NCI-H128 (cell line): Measurements from ENCODE around the gene CYP3A4.
"Not testable (repeated sequence)": the region's sequence is repeated elsewhere in the genome, so short reads cannot be mapped to it uniquely, and the experiment has no call there.

Source experiments
- DNase-seq: peaks from one replicate; lab custom pipeline; 2025; ENCODE audit not compliant: unreplicated experiment; lab: John Stamatoyannopoulos, UW

CYP3A4 gene

DNA sequence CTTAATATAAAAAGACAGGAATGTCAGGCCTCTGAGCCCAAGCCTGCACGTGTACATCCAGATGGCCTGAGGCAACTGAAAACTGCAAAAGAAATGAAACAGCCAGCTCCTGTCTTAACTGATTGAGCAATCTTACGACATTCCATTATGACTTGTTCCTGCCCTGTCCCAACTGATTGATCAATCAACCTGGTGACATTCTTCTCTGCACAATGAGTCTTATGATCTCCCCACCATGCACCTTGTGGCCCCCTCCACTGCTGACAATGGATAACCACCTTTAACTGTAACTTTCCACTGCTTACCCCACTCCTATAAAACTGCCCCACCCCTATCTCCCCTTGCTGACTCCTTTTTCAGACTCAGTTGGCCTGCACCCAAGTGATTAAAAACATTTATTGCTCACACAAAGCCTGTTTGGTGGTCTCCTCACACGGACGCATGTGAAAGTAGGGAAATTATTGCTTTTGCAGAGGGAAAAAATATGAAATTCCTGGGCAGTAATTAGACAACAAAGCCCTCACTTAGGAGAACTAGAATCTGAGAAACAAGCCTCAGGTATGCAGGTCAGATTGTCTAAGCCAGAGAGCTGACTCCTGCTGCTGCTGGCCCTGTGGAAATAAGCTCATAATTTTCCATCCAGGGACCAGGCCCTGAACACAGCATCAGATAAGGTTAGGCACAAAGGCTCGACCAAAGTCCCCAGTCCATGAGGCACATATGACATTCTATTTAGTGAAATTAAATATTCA is 54.3 kb downstream of the CYP3A4 start:
- no peak for DNase-seq

GRCh38 chr7:99728615-99729014 is 55.4 kb downstream of the CYP3A4 start:
- DNase-seq = no peak

- not testable (repeated sequence) for DNase-seq
Observed at GRCh38 chr7:99723201-99723600, 60.8 kb downstream of the CYP3A4 start.

DNA sequence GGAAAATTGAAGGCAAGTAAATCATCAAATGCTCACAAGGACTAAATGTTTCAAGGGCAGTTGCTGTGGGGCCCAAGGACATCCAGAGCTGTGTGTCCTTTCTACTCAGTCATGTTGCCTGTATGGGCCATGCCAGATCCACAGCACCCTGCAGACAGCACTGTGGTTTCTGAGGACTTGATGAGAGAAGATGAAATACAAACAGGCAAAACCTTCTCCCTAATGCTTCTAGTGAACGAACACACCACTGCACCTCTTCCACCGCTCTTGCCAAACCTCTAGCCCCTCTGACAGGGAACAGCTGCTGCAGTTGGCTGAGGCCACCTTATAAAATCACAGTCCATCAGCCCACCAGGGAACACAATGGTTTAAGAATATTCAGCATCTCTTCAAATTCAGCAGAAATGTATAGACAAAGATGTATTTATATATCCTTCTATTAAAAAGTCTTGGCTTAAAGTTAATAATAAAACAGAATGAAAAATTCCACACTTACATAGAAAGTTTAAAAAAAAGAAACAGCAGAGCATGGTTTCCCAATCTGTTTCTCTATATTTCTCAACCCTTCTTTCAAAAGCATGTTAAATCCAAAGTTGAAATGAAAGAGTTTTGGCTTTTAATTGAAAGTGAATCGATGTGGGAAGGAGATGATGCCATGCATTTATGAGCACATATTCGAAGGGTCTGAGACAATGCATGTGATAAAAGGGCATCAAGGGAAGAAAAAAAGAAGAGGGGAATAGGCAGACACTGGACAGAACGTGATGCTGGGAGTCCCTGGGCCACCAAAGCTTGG is 63.0 kb downstream of the CYP3A4 start:
- DNase-seq = no peak

DNA sequence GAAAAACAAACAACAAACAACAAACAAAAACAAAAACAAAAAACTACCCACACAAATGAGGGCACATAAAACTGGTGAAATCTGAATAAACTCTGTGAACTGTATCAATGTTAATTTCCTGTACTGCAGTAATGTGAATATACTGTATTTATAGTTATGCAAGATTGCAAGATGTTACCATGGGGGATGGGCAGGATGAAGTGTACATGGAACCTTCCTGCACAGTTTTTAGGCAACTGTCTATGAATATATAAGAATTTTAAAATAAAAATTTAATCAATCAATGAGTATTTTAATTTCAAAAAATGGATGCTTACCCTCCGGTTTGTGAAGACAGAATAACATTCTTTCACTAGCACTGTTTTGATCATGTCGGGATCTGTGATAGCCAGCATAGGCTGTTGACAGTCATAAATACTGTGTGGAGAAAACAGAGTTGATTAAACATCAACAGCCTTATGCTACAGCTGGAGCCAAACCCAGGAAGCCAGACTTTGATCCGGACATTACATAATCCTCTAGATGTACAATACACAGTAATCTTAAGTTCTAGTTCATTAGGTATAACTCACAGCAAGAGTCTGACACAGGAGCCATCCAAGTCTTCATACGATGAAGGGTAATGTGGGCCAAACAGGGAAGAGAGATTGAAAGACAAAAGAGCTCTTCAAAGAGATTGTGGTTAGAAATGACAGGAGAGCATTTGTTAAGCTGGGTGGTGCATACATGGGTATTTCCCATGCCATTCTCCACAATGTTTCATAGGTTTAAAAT is 63.8 kb downstream of the CYP3A4 start:
- DNase-seq = no peak

- no peak for DNase-seq
Observed at GRCh38 chr7:99713995-99714570, 69.9 kb downstream of the CYP3A4 start.

DNA sequence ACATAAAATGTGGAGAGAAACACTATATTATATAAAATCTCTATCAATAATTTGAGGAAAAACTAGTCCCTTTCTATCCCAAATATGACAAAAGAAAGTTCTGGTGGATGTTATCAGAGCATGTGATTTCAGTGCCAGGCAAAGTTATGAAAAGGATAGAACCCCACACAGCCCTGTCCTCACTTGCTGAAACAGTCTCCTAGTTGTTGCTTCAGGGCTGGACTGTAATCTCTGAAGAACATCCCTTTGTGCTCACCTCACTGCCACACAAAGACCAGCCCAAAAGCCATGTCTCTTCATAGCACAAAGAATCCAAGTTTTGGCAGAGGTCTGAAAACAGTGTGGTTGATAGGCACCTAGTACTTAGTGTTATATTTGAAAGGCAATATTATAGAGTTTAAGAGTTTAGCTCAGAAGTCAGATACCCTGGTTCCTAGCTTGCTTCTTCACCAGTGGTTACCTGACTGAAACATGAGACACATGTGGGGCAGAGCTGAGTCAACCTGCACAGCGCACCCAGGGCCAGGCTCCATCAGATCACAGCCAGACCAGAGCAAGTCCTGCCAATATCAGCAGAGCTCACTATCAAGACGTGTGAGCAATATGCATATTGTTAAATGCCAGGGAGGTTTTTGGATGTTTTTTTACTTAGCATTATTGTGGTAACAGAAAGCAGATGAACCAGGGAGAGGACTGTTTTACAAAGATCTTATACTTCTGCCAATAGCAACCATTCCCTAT is 74.0 kb downstream of the CYP3A4 start:
- DNase-seq = no peak

- no peak for DNase-seq
Observed at GRCh38 chr7:99709260-99709659, 74.7 kb downstream of the CYP3A4 start.

DNA sequence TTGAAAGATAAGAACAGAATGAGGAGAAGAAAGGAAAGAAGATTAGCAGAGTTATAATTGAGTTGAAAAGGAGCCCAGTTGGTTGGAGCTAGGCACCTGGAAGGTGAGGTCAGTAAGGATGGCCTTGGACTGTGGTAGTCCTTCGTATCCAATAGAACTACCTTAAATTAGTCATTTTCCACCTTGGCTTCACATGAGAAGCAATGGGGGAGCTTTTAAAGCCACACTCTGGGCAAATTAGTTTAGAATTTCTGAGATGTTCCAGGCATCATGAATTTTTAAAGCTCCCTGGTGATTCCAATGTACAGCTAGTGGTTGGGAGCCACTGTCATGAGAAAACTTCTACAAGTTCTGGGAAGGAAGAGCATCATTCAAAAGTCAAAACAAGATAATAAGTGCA is 76.9 kb downstream of the CYP3A4 start:
- no peak for DNase-seq
